Thymus (tissue), 11 donors: ENCODE data around the gene ASTN2. TPM values are rescaled to one million over a fixed set of nuclear protein-coding genes. Genes with fewer than 3 reads are reported as not detected.

ENCODE experiments used
- DNase-seq, 9 donors: peaks; one replicate each; pipeline ENCODE4 v3.0.0-alpha.2; 2013; ENCODE audit warnings: low spot score in 9 of 9, low read depth in 6 of 9, missing footprints in 1 of 9
- H3K27ac ChIP-seq, 2 donors: one replicate each; pipeline ENCODE4 v1.5.1; 2013; ENCODE audit warnings: control low read depth in 1 of 2, low read depth in 1 of 2, low read length in 1 of 2, mild to moderate bottlenecking in 1 of 2, moderate library complexity in 1 of 2
- H3K27me3 ChIP-seq, 2 donors: one replicate each; pipeline ENCODE4 v1.5.1; 2013; ENCODE audit warnings: low read length in 1 of 2; ENCODE audit not compliant: control insufficient read depth in 2 of 2, insufficient read depth in 1 of 2
- H3K36me3 ChIP-seq, 2 donors: one replicate each; pipeline ENCODE4 v1.5.1; 2013; ENCODE audit warnings: low read length in 1 of 2, mild to moderate bottlenecking in 1 of 2, moderate library complexity in 1 of 2; ENCODE audit not compliant: control insufficient read depth in 2 of 2, insufficient read depth in 2 of 2
- H3K4me1 ChIP-seq, 2 donors: one replicate each; pipeline ENCODE4 v1.5.1; 2013; ENCODE audit warnings: low read length in 2 of 2; ENCODE audit not compliant: control insufficient read depth in 2 of 2, insufficient read depth in 2 of 2
- H3K4me3 ChIP-seq, 2 donors: one replicate each; pipeline ENCODE4 v1.5.1; 2013; ENCODE audit warnings: low read length in 2 of 2, control low read depth in 1 of 2, mild to moderate bottlenecking in 1 of 2
- H3K9me3 ChIP-seq, 2 donors: one replicate each; pipeline ENCODE4 v1.5.1; 2013; ENCODE audit warnings: low read length in 1 of 2, mild to moderate bottlenecking in 1 of 2; ENCODE audit not compliant: control insufficient read depth in 2 of 2, insufficient read depth in 1 of 2
- WGBS: extraction: QIAGEN DNeasy Blood & Tissue Kit; methylation state at CpG from one replicate; pipeline ENCODE4 v1.1.7; 2013; 5-methylcytosine and 5-hydroxymethylcytosine counted together
- polyA plus RNA-seq: library from polyadenylated mRNA; stranded (reverse); fragments of 200-250 nt; gene quantifications from one replicate; pipeline ENCODE4 v1.2.3, GENCODE V29; 2013
- total RNA-seq: library from RNA; stranded (reverse); fragments of 120-200 nt; gene quantifications from one replicate; pipeline ENCODE4 v1.2.4, GENCODE V29; 2013
- donor health status: healthy.

The ASTN2 gene
- total and polyA plus RNA-seq, 2 donors: 5.8 to 5.9 TPM

- no peak overlapping the region for H3K4me3 ChIP-seq
- H3K9me3 ChIP-seq: no peaks in the 10 kb centered on the region
- H3K27me3 ChIP-seq: no peaks in the 10 kb centered on the region
- WGBS: 95% methylated on average over 8 of the region's 8 CpGs
- no peaks in the 10 kb centered on the region for H3K4me1 ChIP-seq
- no peak overlapping the region for H3K27ac ChIP-seq
- no peak for DNase-seq
- no peaks in the 10 kb centered on the region for H3K36me3 ChIP-seq
Observed at GRCh38 chr9:116484492-116485061, 930.3 kb downstream of the ASTN2 start.

- Histone ChIP-seq H3K4me1 (no peaks in the 10 kb centered on the region), H3K27ac (no peak overlapping the region), H3K27me3 (no peaks in the 10 kb centered on the region), H3K9me3 (no peaks in the 10 kb centered on the region), H3K36me3 (no peaks in the 10 kb centered on the region), H3K4me3 (no peak overlapping the region)
- DNase-seq: no peak
- WGBS: 91% methylated on average over 8 of the region's 8 CpGs
Observed at GRCh38 chr9:116483622-116484491, 931.0 kb downstream of the ASTN2 start.

GRCh38 chr9:116482740-116483139, 932.1 kb downstream of the ASTN2 start:
- H3K27me3 ChIP-seq: no peaks in the 10 kb centered on the region
- 98% methylated on average over 1 of the region's 1 CpG for WGBS
- no peaks in the 10 kb centered on the region for H3K9me3 ChIP-seq
- no peaks in the 10 kb centered on the region for H3K36me3 ChIP-seq
- H3K27ac ChIP-seq: no peak overlapping the region
- H3K4me3 ChIP-seq: no peak overlapping the region
- H3K4me1 ChIP-seq: no peaks in the 10 kb centered on the region
- no peak for DNase-seq

- Histone ChIP-seq H3K9me3 (no peaks in the 10 kb centered on the region), H3K4me1 (peaks cover 0 to 2% of the 10 kb centered on the region in 2 donors), H3K27me3 (no peaks in the 10 kb centered on the region), H3K4me3 (no peak overlapping the region), H3K36me3 (no peaks in the 10 kb centered on the region), H3K27ac (no peak overlapping the region)
- DNase-seq: no peak
- 99% methylated on average over 4 of the region's 4 CpGs for WGBS
Observed at GRCh38 chr9:116480700-116481099, 934.2 kb downstream of the ASTN2 start.

- H3K9me3 ChIP-seq: no peaks in the 10 kb centered on the region
- DNase-seq: no peak
- H3K4me1 ChIP-seq: peaks cover 0 to 2% of the 10 kb centered on the region in 2 donors
- no peak overlapping the region for H3K27ac ChIP-seq
- H3K4me3 ChIP-seq: no peak overlapping the region
- no peaks in the 10 kb centered on the region for H3K27me3 ChIP-seq
- no peaks in the 10 kb centered on the region for H3K36me3 ChIP-seq
Observed at GRCh38 chr9:116479967-116480366, 934.9 kb downstream of the ASTN2 start.

GRCh38 chr9:116479056-116479544, 935.8 kb downstream of the ASTN2 start:
- Histone ChIP-seq H3K9me3 (no peaks in the 10 kb centered on the region), H3K27me3 (no peaks in the 10 kb centered on the region), H3K36me3 (no peaks in the 10 kb centered on the region), H3K4me1 (peaks cover 0 to 2% of the 10 kb centered on the region in 2 donors), H3K4me3 (no peak overlapping the region), H3K27ac (no peak overlapping the region)
- no peak for DNase-seq
- 86% methylated on average over 1 of the region's 1 CpG for WGBS

GRCh38 chr9:116477584-116478141, 937.2 kb downstream of the ASTN2 start:
- no peak overlapping the region for H3K4me3 ChIP-seq
- H3K4me1 ChIP-seq: peaks cover 0 to 2% of the 10 kb centered on the region in 2 donors
- no peak for DNase-seq
- no peaks in the 10 kb centered on the region for H3K36me3 ChIP-seq
- no peak overlapping the region for H3K27ac ChIP-seq
- no peaks in the 10 kb centered on the region for H3K9me3 ChIP-seq
- WGBS: 91% methylated on average over 4 of the region's 4 CpGs
- no peaks in the 10 kb centered on the region for H3K27me3 ChIP-seq

- Histone ChIP-seq H3K9me3 (no peaks in the 10 kb centered on the region), H3K27ac (no peak overlapping the region), H3K27me3 (no peaks in the 10 kb centered on the region), H3K4me1 (peaks cover 0 to 2% of the 10 kb centered on the region in 2 donors), H3K4me3 (no peak overlapping the region), H3K36me3 (no peaks in the 10 kb centered on the region)
- DNase-seq: no peak
- 90% methylated on average over 10 of the region's 10 CpGs for WGBS
Observed at GRCh38 chr9:116476935-116477381, 937.9 kb downstream of the ASTN2 start.

- H3K27me3 ChIP-seq: no peaks in the 10 kb centered on the region
- no peaks in the 10 kb centered on the region for H3K36me3 ChIP-seq
- DNase-seq: no peak
- no peak overlapping the region for H3K4me3 ChIP-seq
- no peaks in the 10 kb centered on the region for H3K9me3 ChIP-seq
- H3K27ac ChIP-seq: no peak overlapping the region
- WGBS: 89% methylated on average over 6 of the region's 6 CpGs
- peaks cover 0 to 2% of the 10 kb centered on the region in 2 donors for H3K4me1 ChIP-seq
Observed at GRCh38 chr9:116476002-116476401, 938.9 kb downstream of the ASTN2 start.
